T-helper 2 cell treated with Interferon-gamma antibody and Interleukin-4, amounts not matched to agents 100 ng/mL and 5 ng/mL, for 36 hours (primary cell): ENCODE data around the gene GALNT6. TPM values are rescaled to one million over a fixed set of nuclear protein-coding genes. Genes with fewer than 3 reads are reported as not detected.
"Not testable (repeated sequence)": the region's sequence is repeated elsewhere in the genome, so short reads cannot be mapped to it uniquely, and the experiment has no call there.

Experiments
- intact Hi-C: fragments of 100-400 bp; cut with micrococcal nuclease; formaldehyde crosslinking; loops from one replicate; pipeline ENCODE4 v1.15.1; 2023
- total RNA-seq: library from RNA; stranded (reverse); gene quantifications from 2 replicates; pipeline ENCODE4 v1.2.3, GENCODE V29; 2022

The GALNT6 gene
- total RNA-seq, 1 donor from 2014 or later, result 26.6 TPM

DNA sequence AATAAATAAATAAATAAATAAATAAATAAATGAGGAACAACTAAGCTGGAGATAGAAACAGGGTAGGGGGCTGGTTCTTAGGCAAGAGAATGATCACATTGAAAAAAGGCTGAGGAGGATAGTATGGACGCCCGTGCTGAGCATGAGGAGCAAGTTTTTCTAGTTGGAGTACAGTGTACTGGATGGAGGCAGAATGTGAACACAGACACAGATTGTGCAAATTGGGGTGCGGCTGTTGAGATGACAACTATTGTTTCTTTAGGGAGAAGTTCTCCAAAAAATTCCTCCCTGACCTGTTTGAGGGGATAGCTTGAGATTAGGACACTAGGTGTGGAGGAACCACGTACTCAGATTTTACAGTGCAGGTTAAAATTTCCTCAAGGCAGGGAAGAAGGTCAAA lies 66.3 kb downstream of the GALNT6 start:
- intact Hi-C loops, result loop anchor here (5.0 to 10.0 kb wide), 4 partner anchors 58 to 300 kb away; partner anchors contain the start of genes CSRNP2, POU6F1 and SLC11A2

DNA sequence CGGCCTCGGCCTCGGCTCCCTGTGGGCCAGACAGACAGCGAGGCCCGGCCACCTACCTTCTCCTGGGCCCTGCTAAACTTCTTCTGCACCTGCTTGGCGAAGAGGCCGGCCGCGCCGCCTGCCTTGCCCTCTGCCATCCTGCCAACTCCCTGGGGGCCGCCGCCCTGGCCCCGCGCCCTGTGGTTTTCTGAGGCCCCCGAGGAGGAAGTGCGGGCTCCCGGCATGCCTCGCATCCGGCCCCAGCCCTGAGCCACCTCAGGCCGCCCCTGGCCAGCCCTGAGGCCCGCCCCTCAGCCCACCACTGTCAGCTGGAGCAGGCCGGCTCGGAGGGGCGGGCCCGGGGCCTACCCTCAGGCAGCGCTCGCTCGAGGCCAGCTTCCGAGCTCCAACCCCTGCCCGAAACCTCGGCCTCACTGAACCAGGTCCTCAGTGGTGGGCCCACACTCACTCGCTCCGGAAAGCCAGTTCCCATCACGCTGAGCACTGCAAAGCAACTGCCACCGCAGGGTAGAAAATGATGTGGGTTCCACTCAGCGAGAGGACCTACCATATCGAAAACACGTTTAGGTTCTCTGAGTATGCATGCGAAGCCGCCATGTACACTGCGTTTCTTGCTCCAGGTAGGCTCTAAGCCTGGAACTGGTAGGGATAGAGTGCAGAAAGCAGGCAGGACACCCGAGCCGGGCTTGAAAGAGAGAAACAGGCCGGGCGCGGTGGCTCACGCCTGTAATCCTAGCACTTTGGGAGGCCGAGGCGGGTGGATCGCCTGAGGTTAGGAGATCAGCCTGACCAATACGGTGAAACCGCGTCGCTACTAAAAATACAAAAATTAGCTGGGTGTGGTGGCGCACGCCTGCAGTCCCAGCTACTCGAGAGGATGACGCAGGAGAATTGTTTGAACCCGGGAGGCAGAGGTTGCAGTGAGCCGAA lies 67.0 kb downstream of the GALNT6 start, which contains the start of gene BIN2:
BIN2 (minus strand) TSS at position 209 of the 930 bp plus-strand sequence; CDS start at position 137, 72 bp downstream.
- intact Hi-C loops, result loop anchor here (2.0 to 10.0 kb wide), 7 partner anchors 17 to 299 kb away; partner anchors contain the start of genes CSRNP2, POU6F1, SLC11A2 and TFCP2

DNA sequence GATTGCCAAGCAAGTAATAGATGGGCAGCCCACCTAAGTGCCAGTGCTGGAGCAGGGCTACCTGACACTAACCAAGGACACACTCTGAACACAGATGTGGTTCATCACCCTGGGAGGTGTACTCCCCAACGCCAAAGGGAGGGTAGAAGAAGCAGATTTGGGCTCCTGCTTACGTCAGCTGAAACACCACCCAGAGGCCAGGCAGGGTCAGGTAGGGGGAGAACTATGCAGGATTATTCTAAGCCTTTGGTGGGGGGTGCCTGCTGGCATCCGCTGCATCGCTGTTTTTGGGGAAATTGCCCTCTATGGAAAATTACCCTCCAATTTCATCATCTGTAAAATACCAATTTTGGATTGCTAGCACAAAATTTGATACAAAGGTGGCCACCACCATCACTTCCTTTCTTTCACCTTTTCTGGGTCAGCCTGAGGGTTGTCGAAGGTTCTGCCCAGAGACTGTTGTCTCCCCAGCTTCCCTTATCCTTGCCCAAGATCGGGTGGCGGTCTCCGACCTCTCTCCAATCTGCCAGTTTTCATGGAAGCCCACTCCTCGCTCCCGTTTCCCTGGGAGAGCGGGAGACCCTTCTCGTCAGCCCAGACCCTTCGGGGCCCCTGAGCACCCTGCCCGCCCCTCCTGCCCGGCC lies 67.8 kb downstream of the GALNT6 start:
- intact Hi-C loops, result loop anchor here (2.0 to 10.0 kb wide), 7 partner anchors 17 to 299 kb away; partner anchors contain the start of genes CSRNP2, POU6F1, SLC11A2 and TFCP2

DNA sequence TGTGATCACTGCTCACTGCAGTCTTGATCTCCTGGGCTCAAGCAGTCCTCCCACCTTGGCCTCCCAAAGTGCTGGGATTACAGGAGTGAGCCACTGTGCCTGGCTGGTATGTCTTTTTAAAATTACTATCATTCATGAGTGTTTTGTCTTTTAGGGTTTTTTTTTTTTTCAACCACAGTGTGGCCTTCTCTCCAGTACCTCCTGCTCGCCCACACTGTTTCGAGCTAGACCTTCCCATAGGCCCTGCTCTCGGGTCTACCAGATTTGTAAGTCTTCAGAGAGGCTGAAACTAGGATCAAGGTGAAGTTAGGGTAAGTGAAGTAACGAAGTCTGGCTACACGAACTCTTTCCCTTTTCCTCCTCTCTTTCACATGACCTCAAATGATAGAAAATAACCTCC lies 68.8 kb downstream of the GALNT6 start:
- intact Hi-C loops, result loop anchor here (2.0 to 10.0 kb wide), 7 partner anchors 18 to 298 kb away; partner anchors contain the start of genes CSRNP2, POU6F1, SLC11A2 and TFCP2

DNA sequence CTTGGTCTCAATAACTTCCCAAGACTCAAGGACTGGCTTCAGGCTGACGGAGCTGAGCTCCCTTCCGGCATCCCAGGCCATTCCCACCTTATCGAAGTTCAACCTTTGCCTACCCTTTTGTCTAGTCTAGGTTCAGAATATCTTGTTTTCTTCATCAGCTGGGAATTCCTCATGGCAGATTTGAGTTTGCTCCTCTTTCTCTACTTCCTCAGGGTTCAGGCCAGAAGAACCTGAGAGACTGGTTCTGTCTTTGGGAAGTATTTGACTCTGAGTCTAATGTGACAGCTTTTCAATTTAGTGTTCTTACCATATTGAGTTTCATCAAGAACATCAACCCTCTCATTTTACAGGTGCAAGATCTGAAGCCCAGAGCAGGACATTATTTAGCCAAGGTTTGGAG lies 69.3 kb downstream of the GALNT6 start:
- intact Hi-C loops, result loop anchor here (2.0 to 10.0 kb wide), 7 partner anchors 19 to 297 kb away; partner anchors contain the start of genes CSRNP2, POU6F1, SLC11A2 and TFCP2

DNA sequence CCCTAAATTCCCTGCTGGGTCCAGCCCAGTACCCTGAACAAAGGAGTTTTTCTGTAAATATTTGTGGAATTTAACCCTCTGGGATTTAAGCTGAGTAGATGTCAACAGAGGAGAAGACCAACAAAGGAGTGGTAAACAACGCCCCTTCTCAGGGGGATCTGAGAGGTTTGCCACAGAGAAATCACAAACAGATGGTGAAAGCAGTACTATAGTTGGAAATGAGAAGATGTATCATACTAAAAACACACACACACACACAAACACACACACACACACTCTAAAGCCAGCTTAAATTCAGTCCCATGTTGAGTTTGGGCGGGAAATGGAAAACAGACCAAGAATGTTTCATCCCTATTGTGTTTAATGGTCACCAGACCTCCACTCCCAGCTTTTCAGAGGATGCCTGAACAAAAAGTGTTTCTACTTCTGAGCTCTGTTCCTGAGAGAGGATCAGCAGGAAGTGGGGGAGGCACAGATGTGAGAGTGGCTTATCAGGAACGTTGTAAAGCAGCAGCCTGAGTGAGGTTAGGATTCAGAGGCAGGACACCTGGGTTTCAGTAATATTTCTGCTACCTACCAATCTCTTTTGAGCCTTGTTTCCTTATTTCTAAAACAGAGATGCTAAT lies 70.4 kb downstream of the GALNT6 start:
- intact Hi-C loops, result loop anchor here (5.0 to 10.0 kb wide), 4 partner anchors 54 to 296 kb away; partner anchors contain the start of genes CSRNP2, POU6F1 and SLC11A2

DNA sequence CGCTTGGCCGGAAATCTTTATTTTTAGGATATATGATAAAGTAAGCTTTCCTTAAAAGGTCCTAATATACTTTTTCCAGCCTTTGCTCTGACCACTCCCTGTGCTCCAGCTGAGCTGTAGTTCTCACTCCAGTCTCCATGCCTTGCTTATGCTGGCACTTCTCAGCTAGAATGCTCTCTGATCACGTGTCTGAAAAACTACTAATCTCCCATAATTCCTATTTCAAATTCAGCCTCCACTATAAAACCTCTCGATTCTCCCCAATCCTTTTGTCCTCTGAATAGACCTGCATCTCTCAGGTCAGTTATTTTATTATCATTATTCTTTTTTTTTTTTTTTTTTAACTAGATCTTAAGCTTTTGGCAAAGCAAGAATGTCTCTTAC lies 70.9 kb downstream of the GALNT6 start:
- intact Hi-C loops, result loop anchor here (5.0 to 10.0 kb wide), 4 partner anchors 53 to 296 kb away; partner anchors contain the start of genes CSRNP2, POU6F1 and SLC11A2

DNA sequence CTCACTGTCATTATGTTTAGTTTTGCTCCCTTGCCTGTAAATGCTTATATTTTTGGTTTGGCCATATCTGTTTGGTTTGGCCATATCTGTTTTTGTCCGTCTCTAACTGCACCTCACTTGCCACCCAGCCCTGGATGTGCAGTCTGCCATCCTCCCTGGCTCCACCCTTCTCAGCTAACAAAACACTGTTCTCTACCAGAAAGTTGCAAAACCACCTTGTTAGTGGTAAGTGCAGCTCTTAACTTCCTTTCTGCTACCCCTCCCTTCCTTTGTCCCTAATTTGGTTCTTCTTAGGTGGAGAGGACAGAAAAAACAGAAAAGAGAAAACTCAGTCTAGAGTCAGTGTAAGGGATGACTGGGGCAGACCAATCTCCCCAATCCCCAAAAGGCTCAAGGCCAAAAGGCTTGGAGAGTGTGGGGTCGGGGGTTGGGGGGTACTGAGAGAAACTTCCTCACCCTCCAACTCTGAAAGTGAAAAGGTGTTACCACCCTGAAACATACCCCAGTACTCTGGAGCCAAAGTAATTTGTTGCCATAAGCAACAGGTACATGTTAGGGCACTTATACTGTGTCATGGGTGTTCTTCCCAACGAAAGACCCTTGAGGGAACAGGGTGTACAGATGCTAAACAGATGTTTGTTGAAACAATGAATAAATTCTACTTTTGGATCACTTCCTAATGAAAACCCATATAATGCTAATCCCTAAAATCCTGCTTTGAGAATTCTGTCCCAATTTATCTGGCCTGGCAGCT lies 72.2 kb downstream of the GALNT6 start:
- intact Hi-C loops, result loop anchor here (1.0 kb wide), 1 partner anchor 8 kb away; no protein-coding TSS in a partner anchor

DNA sequence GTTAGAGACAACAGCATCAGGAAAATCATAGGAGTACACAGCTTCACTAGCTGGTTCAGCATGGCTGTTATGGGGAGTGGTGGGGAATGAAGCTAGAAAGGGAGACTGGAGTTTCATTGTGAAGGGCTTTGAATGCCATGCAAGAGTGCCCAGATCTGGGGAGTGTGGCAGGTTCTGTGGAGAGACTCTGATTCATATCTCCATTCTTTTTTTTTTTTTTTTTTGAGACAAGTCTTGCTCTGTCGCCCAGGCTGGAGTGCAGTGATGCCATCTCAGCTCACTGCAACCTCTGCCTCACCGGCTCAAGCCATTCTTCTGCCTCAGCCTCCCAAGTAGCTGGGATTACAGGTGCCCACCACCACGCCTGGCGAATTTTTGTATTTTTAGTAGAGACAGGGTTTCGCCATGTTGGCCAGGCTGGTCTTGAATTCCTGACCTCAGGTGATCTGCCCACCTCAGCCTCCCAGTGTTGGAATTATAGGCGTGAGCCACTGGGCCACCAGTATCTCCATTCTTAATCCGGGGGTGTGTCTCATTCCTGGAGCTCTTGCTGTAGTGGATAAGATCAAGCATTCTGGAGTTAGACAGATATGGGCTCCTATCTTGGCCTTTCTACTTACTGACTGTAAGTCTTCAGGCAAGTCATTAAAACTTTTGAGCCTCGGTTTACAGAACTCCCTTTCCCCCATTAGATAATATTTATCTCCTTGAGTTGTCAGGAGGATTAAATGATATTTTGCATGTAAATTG lies 73.0 kb downstream of the GALNT6 start:
- intact Hi-C loops, result not testable (repeated sequence)

DNA sequence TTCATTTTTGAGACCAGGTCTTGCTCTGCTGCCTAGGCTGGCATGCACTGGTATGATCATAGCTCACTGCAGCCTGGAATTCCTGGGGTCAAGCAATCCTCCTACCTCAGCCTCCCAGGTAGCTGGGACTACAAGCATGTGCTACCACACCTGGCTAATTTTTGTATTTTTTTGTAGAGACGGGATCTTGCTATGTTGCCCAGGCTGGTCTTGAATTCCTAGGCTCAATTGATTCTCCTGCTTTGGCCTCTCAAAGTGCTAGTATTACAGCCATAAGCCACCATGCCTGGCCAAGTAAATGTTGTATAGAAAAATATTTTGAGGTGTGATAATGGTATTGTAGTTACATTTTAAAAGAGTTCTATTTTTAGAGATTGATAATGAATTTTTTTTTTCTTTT lies 79.8 kb downstream of the GALNT6 start:
- intact Hi-C loops, result no loop called here

DNA sequence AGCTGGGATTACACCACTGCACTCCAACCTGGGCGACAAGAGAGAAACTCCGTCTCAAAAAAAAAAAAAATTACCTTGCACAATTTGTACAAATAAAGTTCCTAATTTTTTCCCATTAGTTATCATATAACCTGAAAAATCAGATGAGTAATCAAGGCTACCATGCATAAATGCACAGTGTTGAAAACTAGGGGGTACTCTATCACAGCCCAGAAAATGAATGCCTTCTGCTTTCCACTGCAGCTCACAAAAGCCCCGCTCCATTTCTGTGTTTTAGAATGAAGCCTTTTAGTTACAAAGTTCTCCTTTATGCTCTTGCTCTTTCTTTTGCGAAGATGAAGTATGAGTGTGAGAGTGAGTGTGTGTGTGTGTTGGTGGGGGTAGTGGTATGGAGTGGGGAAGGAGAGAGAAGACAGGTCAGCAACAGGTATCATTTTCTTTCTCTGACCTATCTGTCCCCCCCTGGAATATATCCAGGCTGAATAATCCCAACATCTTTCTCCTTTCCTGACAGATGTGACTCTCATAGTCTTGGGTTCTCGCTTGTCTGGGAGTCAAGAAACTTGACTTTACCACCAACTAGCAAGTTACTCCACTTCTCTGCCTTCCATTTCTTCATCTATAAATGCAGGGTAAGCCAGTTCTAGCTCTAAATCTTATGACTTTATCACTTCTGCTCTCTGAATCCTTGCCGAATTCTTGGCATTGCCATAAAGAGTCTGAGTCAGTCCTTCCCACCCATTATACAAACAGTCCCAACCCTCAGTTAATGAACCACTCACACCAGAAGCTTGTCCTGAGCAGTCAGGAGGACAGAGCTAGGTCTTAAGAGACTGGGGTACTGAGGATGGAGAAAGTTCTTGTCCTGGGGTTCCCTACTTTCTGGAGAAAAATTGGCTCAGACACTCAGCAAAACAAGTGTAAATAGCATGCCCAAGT lies 83.3 kb downstream of the GALNT6 start:
- intact Hi-C loops, result no loop called here

DNA sequence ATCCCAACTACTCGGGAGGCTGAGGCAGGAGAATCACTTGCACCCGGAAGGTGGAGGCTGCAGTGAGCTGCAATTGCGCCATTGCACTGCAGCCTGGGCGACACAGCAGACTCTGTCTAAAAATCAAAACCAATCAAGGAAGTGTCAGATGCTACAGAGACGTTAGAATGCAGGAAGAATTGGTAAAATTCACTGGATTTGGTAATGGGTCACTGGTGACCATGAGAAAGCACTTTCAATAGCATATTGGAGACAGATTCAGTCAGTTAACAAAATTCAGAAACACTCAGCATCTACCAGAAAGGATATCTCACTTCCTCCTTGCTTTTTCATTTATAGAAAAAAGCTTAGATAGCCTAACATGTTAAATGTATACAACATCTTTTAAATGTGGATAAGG lies 84.7 kb downstream of the GALNT6 start:
- intact Hi-C loops, result no loop called here

Other genes with a start within 250 kb of the GALNT6 start
- gene TFCP2, start 218.3 kb downstream of the GALNT6 start, total RNA-seq, result 41.1 and 44.1 TPM in 2 replicates
- 2.0 and 2.6 TPM in 2 replicates for gene POU6F1, start 173.3 kb downstream of the GALNT6 start, total RNA-seq
- gene DAZAP2, start 152.6 kb downstream of the GALNT6 start, total RNA-seq, result 215 and 219 TPM in 2 replicates
- gene SMAGP, start 121.0 kb downstream of the GALNT6 start, total RNA-seq, result 1.5 and 2.0 TPM in 2 replicates
- 173 TPM in 2 replicates for gene BIN2, start 67.2 kb downstream of the GALNT6 start, total RNA-seq
- gene CELA1, start 44.7 kb downstream of the GALNT6 start, total RNA-seq, result 0.16 TPM in 1 of 2 replicates, not detected in the other
- 10.4 and 10.8 TPM in 2 replicates for gene SLC4A8, start 33.4 kb upstream of the GALNT6 start, total RNA-seq
- 0.64 and 0.84 TPM in 2 replicates for gene SCN8A, start 199.8 kb upstream of the GALNT6 start, total RNA-seq